GM19438 (cell line): Measurements from ENCODE around the gene EML1.

Source experiments
- ATAC-seq: cut with Tn5 transposase; IDR thresholded peaks from one replicate; pipeline ENCODE4 v1.9.1; 2021; ENCODE audit warnings: low read depth; ENCODE audit not compliant: unreplicated experiment

EML1 gene

DNA sequence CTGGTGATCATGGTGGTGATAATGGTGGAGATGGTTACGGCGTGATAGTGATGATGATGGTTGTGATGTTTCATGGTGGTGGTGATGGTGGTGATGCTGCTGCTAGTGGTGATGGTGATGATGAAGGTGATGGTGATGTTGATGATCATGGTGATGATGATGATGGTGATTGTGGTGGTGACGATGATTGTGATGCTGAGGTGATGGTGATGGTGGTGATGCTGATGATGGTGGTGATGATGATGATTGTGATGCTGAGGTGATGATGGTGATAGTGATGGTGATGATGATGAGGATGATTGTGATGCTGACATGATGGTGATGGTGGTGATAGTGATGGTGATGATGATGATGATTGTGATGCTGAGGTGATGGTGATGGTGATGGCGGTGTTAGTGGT, 158.8 kb downstream of the EML1 start:
- no peak for ATAC-seq

DNA sequence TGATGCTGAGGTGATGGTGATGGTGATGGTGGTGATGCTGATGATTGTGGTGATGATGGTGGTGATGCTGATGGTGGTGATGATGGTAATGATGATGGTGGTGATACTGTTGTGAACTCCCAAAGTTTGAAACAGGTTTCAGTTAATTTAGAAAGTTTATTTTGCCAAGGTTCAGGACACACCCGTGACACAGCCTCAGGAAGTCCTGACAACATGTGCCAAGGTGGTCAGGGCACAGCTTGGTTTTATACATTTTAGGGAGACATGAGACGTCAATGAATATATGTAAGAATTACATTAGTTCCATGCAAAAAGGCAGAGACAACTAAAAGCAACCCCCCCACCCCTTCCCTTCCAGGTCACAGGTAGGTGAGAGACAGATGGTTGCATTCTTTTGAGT, 159.2 kb downstream of the EML1 start:
- ATAC-seq: no peak

DNA sequence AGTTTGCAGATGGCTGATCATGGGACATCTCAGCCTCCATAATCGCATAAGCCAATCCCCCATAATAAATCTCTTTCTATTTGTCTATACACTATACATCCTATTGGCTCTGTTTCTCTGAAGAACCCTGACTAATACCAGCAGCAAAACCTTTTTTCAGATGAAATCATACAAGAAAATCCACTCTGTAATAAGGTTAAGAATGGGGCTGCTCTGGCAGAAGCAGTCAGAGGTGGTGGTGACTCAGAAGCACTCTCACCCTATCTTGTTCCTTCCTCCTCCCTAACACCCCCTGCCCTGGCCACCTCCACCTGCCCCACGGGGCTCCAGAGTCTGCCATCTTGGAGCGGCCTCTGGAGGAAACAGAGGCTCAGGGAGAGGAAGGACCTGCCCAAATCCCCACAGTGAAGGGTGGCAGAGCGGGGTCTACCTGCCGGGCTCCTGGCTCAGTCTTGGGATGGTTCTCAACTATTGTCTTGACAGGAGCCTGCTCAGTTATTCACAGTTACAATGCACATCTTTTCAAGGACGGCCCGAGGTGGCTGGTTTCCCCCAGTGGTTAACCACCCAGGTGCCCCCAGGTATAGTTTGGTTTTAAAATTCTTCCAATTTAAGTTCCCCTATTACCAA, 162.7 kb downstream of the EML1 start:
- ATAC-seq: no peak

DNA sequence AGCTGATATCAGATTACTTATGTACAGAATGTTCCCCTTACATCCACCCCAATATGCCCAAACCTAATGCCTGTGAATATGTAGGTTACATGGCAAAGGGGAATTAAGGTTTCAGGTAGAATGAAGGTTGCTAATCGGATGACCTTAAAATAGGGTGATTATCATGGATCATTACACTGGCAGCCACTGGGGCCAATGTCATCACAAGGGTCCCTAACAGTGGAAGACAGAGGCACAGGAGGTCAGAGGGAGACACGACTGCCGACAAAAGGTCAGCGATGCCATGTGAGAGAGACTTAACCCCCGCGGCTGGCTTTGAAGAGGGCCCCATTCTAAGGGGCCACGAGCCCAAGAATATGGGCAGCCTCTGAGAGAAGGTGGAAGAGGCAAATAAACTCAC, 165.2 kb downstream of the EML1 start:
- ATAC-seq: no peak

DNA sequence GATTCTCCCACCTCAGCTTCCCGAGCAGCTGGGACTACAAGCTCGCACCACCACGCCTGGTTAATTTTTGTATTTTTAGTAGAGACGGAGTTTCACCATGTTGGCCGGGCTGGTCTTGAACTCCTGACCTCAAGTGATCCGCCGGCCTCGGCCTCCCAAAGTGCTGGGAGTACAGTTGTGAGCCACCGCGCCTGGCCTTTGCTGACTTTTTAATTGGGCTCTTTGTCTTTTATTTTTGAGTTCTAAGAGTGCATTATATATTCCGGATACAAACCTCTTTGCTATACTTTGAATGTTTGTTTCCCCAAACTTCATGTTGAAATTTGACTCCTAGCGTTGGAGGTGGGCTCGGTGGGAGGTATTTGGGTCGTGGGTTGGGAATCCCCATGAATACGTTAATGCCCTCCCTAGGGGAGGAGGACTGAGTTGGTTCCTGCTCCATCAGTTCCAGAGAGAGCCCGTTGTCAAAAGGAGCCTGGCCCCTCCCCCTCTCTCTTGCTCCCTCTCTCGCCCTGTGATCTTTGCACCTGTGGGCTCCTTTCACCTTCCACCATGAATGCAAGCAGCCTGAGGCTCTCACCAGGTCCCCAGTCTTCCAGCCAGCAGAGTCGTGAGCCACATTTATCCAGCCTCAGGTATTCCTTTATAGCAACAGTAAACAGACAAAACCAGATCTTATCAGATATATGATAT, 168.8 kb downstream of the EML1 start:
- ATAC-seq: no peak

DNA sequence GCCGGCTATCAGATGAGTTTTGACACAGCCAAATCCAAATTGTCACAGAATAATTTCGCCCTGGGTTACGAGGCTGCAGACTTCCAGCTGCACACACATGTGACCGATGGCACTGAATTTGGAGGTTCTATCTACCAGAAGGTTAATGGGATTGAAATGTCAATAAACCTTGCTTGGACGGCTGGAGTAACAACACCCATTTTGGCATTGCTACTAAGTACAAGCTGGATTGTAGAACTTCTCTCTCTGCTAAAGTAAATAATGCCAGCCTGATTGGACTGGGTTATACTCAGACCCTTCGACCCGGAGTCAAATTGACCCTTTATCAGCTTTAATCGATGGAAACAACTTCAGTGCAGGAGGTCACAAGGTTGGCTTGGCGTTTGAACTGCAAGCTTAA, 171.8 kb downstream of the EML1 start:
- ATAC-seq: no peak

DNA sequence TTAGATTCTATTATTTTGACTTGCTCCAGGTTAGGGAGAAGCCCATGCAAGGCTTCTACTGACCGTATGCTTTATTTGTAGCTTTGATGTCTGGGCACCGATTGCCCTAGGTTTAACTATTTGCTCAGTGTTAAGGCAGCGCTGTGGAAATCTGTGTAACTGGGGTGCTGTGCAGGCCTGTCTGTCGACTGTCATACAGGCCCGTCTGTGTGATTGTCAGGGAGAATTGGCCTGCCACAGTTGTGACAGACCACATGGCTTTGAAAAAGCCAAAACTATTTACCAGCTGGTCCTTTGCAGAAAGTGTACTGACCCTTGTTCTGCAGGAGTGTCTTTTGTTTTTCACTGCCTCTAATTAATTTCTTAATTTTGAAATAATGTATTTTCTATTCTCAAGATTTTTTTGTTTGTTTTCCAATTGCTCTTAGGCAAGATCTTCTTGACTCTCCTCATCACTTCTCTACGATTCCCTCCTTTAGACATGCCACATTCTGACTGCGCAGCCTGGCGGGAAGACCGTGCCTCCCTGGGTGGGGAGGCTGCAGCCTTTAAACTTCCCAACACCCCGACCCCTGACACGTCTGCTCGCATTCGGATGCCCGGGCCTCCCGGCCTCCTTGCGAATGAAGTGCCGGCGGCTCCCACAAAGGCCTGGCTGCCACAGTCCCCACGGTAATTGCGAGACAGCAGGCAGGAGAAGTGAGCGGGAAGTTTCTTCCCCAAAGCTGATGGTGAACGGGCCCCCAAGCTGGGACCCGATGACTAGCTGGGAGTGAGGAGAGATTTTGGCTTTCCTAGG, 173.0 kb downstream of the EML1 start:
- no peak for ATAC-seq

DNA sequence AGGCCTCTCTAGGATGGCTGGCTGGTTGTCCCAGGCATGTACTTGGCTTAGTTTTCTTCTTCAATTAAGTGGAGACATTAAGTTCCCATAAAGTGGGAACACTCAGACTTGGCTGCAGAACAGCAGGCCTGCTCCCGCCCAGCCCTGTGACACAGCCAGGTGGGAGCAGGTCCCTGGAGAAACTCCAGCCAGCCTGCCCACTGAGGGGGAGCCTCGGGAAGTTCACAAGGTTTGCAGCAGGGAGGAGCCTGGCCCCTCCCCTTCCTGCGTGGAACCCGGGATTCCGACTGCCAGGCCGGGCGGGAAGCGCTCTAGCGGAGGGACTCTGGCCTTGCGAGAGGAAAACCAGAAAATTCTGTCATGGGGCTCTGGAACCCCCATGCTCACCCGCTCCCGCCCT, 173.7 kb downstream of the EML1 start:
- ATAC-seq: no peak

DNA sequence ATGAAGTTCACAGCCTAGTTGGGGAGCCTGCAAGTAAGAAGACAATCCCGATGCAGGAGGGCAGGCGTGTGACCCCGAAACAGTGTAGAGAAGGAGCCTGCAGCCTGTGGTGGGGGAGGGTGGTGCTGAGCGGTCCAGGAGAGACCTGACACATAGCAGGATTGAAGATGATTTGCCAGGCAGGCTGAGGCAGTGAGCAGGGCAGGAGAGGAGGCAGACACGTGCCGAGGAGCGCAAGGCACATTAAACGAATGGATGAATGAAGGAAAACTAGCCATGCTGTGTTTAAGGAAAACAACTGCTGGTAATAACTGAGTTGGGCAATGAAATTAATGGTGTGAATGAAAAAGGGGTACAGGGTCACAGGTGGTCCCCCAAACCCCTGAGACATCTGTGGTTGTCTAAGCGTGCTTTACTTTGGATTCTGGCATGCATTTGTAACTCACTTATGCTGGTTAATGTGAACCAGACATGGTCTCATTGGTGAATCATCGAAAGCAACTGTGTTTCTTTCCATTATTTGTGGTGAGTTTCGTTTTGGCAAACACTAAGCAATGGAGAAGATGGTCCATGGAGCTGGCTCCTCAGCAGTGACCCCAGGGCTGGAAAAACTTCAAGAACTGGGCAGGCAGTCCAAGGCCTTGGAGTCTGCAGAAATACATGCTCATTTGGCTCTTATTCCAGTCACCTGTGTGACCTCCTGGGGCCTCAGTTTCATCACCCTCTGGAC, 175.1 kb downstream of the EML1 start:
- no peak for ATAC-seq

DNA sequence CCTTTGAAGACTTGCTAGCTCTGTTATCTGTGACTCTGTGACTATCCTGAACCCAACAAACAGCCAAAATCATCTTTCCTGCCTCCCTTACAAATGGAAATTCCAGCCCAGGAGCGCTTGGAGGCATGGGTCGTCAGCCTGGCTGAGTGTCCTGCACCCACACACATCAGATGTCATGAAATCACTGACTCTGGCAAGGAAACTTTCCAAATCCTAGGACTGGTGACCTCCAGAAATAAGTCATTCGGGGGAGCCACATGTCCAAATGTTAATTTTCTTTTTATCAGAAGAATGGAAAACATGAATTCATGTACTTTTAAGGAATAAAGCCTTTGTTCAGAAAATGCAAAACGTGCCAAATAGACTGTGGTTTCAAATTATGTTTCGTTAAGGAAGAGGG, 175.7 kb downstream of the EML1 start:
- no peak for ATAC-seq

DNA sequence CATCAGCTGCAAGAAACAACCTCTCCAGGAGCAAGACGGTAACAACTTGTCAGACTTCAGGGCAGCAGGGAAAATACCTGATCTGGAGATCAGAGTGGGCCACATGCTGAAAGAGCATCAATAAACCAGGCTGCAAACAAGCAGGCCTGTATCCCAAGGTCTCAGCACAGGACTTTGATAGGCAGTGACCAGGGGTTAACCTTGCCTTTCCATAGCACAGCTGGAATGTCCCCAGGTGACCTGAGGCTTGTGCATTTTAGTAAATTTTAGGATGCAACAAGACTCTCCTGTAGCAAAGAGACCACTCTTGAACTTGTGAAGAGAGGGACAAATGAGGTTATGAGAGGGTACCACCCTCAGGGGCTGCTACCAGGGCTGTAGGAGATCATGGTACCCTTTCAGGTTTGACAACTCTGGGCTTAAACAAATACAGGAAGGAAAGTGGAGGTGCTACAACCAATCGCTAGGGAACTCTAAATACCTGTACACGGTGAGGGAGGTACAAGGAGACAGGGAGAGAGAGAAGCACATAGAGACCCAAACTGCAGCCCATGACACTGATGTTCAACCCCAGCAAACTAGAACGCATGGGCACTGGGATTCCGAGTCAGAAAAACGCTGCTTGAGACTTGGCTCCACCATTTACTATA, 176.6 kb downstream of the EML1 start:
- no peak for ATAC-seq

DNA sequence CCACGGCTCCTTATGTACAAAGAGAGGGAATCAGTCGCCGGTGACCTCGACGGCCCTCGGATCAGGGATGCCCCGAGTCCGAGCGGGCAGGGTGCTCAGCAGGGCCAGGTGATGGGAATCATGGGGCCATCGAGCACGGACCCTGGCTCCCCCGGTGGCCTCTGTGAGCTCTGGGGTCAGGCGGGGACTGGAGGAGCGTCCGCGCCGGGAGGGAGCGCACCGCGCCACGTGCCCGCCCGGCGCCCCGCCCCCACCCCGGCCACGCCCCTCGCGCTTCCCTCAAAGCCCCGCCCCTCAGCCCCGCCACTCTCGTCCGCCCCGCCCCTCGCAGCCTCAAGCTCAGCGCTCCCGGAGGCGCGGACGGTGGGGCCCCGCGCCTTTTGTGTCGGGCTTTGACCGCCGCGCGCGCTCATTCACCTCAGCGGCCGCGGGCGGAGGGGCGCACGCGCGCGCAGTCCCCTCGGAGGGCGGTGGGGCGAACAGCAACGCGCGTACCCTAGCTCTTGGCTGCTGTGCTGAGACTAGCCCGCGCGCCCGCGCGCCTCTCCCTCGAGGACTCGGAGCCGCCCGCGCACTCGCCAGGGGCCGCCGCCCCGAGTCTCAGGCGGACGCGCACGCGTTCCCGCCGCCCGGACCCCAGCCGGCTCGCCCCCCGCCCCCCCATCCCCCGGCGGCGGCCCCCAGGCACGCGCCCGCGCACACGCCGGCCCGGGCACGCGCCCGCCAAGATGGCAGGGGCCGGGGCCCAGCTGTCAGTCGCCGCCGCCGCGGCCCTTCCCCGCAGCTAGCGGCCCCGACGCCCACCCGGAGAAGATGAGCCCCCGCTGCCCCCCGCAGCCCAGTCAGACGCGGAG, 178.1 kb downstream of the EML1 start:
- ATAC-seq: peak; percentile 67

DNA sequence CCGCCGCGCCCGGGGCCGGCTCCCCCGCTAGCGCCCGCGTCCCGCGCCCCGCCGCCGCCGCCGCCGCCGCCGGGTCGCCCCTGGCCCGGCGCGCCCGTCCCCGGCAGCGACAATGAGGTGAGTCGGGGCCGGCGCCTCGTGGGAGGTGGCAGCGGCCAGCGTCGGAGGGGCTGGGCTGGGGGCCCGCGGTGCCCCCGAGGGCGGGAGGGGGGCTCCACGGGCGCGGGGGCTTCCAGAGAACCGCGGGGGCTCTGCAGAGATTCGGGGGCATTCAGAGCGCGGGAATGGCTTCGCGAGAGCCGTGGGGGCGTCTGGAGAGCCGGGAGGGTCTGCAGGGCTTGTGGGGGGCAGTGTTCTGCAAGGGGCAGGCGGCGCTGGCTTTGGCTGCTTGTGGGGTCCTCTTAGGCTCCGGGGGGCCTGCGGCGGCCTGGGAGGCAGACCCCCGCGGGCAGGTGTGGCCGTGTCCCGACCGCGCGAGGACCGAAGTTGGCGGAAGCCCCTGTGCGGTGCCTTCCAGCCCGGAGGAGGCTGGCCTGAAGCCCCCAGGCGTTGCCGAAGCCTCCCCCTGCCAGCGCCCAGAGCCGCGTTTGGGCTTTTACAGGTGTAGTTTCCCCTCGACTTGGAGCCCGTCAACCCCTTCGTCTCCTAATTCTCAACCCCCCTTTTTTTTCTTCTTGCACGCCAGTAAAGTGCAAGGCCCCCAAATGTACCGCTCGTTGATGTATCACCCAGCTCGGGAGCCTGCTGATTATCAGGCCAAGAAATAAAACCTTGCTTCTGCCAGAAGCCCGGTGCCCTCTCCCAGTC, 178.9 kb downstream of the EML1 start:
- ATAC-seq: peak; percentile 18

DNA sequence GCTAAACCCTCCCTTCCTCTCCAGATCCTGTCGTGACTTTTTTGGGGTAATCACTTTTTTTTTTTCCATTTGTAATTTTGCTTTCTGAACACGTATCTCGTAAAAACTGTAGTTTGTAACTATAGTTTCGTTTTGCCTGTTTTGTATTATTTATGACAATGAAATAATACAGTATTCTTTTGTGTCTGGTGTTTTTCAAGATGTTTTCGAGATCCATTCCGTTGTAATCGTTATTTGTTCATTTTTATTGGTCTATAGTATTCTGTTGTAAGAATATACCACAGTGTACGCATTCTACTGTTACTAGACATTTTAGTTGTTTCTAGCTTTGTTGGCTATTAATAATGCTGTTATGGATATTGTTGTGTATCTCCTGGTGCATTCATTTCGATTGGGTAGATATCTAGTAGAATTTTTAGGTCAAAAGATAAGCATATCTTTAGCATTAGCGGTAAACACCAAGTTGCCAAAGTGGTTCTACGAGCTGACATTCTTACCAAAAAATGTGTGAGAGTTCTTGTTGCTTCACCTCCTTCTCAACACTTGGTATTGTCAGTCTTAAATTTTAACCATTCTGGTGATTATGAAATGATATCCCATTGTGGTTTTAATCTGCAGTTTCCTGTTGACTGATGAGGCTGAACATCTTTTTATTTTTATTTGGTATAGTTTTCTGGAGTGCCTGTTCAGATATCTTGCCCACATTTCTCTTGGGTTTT, 179.7 kb downstream of the EML1 start:
- no peak for ATAC-seq

DNA sequence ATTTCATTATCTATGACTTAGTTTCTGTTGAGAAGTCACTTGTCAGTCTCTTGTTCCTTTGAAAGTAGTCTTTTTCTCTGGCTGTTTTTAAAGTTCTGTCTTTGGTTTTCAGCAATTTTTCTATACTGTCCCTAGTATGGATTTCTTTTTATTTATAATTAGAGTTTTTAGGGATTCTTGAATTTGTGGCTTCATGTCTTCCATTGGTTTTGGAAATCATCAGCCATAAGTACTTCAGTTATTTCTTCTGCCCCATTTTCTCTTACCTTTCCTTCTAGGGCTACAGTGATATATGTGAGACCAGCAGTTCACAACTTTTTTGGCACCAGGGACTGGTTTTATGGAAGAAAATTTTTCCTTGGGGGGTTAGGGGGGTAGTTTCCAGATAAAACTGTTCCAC, 182.0 kb downstream of the EML1 start:
- ATAC-seq: no peak

DNA sequence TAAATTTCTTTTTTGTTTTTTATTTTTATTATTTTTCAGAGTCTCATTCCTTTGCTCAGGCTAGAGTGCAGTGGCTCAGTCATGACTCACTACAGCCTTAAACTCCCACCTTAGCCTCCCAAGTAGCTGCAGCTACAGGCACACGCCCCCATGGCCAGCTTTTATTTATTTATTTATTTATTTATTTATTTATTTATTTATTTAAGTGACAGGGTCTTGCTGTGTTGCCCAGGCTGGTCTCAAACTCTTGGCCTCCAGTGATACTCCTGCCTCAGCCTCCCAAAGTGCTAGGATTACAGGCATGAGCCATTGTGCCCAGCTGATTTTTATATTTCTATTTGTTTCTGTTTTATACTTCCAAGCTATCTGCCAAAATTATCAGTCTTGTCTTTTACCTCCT, 182.8 kb downstream of the EML1 start:
- ATAC-seq: no peak

DNA sequence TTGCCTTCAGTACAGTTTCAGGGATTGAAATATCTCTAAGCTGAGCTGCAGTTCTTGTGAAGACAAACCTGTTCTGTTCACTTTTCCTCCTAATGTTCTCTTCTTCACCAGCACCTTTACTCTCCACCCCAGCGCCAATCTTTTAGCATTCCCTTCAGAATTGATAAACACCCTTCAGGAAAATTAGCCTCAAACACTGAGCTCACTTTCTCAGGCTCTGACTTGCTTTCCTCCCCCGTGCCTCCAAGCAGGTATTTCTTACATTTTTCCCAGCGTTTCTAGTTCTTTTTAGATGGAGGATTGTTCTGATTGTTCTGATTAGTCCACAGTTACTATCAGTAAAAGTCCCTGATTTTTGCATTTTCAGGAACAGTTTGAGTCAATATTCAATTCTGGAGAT, 183.5 kb downstream of the EML1 start:
- ATAC-seq: no peak

DNA sequence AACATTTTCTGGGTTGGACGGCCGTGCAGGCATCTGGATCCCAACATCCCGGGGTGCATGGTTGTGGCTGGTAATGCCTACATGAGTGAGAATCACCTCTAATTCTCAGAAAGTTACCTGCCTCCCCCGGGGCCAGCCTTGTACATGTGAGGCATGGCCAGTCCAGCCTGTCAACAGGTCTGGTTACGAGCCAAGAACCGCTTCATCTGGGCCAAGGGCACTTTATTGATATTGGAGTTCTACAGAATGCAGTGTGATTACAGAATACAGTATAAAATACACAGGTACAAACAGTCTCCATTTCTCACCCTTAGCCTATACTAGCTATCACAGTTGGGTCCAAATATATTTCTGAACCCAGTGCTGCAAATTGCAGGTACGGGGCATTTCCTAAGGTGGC, 187.1 kb downstream of the EML1 start:
- ATAC-seq: no peak
